CD14-positive monocyte (primary cell): Measurements from ENCODE around the gene ARHGAP9. TPM values are rescaled to one million over a fixed set of nuclear protein-coding genes. Genes with fewer than 3 reads are reported as not detected.
"Not testable (repeated sequence)": the region's sequence is repeated elsewhere in the genome, so short reads cannot be mapped to it uniquely, and the experiment has no call there.

Experiments
- DNase-seq, 3 donors: peaks; one replicate each; pipeline ENCODE4 v3.0.0-alpha.2; 2011 to 2022
- H2AFZ ChIP-seq: 2 replicates; pipeline ENCODE4 v1.6.0; 2012; ENCODE audit warnings: mild to moderate bottlenecking, low read depth, low read length, inconsistent platforms; ENCODE audit not compliant: insufficient read depth, poor library complexity, severe bottlenecking
- H3K27ac ChIP-seq, 2 donors: 1 replicate in 1 of 2; 2 replicates in 1 of 2; pipeline ENCODE4 v1.5.1; 2012 to 2013; ENCODE audit warnings: low read length in 2 of 2, control low read depth in 1 of 2, inconsistent platforms in 1 of 2, low read depth in 1 of 2, mild to moderate bottlenecking in 1 of 2
- H3K27me3 ChIP-seq, 2 donors: one replicate each; pipeline versions ENCODE4 v1.6.0 to v1.6.1; 2011 to 2013; ENCODE audit warnings: low read length in 2 of 2; ENCODE audit not compliant: control insufficient read depth in 2 of 2, insufficient read depth in 2 of 2
- H3K36me3 ChIP-seq, 2 donors: replicated peaks in 1 of 2; 1 replicate in 1 of 2; 2 replicates in 1 of 2; pipeline versions ENCODE4 v1.5.1 to v1.6.1; 2012 to 2013; ENCODE audit warnings: low read length in 2 of 2, control low read depth in 1 of 2, inconsistent platforms in 1 of 2, mild to moderate bottlenecking in 1 of 2; ENCODE audit not compliant: insufficient read depth in 2 of 2, control insufficient read depth in 1 of 2
- H3K4me1 ChIP-seq, 2 donors: 1 replicate in 1 of 2; 2 replicates in 1 of 2; pipeline versions ENCODE4 v1.5.1 to v1.6.1; 2012 to 2013; ENCODE audit warnings: low read length in 2 of 2, control low read depth in 1 of 2, inconsistent platforms in 1 of 2, mild to moderate bottlenecking in 1 of 2, moderate library complexity in 1 of 2; ENCODE audit not compliant: insufficient read depth in 2 of 2, control insufficient read depth in 1 of 2
- H3K4me2 ChIP-seq: replicated peaks from 2 replicates; pipeline ENCODE3; 2012; ENCODE audit warnings: low read length, moderate library complexity, mild to moderate bottlenecking; ENCODE audit not compliant: poor library complexity, severe bottlenecking; ENCODE audit errors: extremely low read depth
- H3K4me3 ChIP-seq, 3 experiments: fragments of 200-600 bp in 1 of 3; sonication (generic) in 1 of 3; replicated peaks in 1 of 3; 1 replicate in 2 of 3; 2 replicates in 1 of 3; pipeline ENCODE4 v1.5.1; 2011 to 2013; ENCODE audit warnings: low read length in 3 of 3, mild to moderate bottlenecking in 3 of 3, control low read depth in 2 of 3, low read depth in 2 of 3, inconsistent platforms in 1 of 3, moderate library complexity in 1 of 3
- H3K79me2 ChIP-seq: 2 replicates; pipeline ENCODE4 v1.6.0; 2012; ENCODE audit warnings: mild to moderate bottlenecking, control low read depth, inconsistent platforms, low read length, moderate library complexity; ENCODE audit not compliant: insufficient read depth
- H3K9ac ChIP-seq: 2 replicates; pipeline ENCODE4 v1.6.0; 2017; ENCODE audit warnings: low read length, mild to moderate bottlenecking; ENCODE audit not compliant: insufficient read depth, poor library complexity, severe bottlenecking
- H3K9me3 ChIP-seq, 2 donors: replicated peaks in 1 of 2; 1 replicate in 1 of 2; 2 replicates in 1 of 2; pipeline versions ENCODE4 v1.5.1 to v1.6.1; 2012 to 2013; ENCODE audit warnings: low read length in 2 of 2, control low read depth in 1 of 2; ENCODE audit not compliant: control insufficient read depth in 1 of 2, insufficient read depth in 1 of 2
- H4K20me1 ChIP-seq: 2 replicates; pipeline ENCODE4 v1.6.0; 2012; ENCODE audit warnings: mild to moderate bottlenecking, low read length, control low read depth, moderate library complexity; ENCODE audit not compliant: insufficient read depth
- H3K27ac Mint-ChIP-seq, 7 donors: one replicate each; pipeline ENCODE4 v1.8.0; 2020; ENCODE audit warnings: mild to moderate bottlenecking in 7 of 7, mixed read lengths in 7 of 7, moderate library complexity in 6 of 7, inconsistent platforms in 2 of 7
- H3K27me3 Mint-ChIP-seq, 3 donors: one replicate each; pipeline ENCODE4 v1.8.0; 2021 to 2022; ENCODE audit warnings: low read depth in 3 of 3, mild to moderate bottlenecking in 3 of 3, mixed read lengths in 3 of 3, moderate library complexity in 3 of 3, inconsistent platforms in 1 of 3
- H3K36me3 Mint-ChIP-seq, 2 donors: one replicate each; pipeline ENCODE4 v1.8.0; 2020; ENCODE audit warnings: mixed read lengths in 2 of 2, inconsistent platforms in 1 of 2, mild to moderate bottlenecking in 1 of 2
- H3K4me1 Mint-ChIP-seq: one replicate; pipeline ENCODE4 v1.8.0; 2020; ENCODE audit warnings: mild to moderate bottlenecking, mixed read lengths
- H3K4me3 Mint-ChIP-seq, 2 donors: one replicate each; pipeline ENCODE4 v1.8.0; 2020; ENCODE audit warnings: mild to moderate bottlenecking in 2 of 2, mixed read lengths in 2 of 2, moderate library complexity in 1 of 2
- H3K9me3 Mint-ChIP-seq, 7 donors: one replicate each; pipeline ENCODE4 v1.8.0; 2020 to 2022; ENCODE audit warnings: mixed read lengths in 7 of 7, mild to moderate bottlenecking in 6 of 7, moderate library complexity in 6 of 7, inconsistent platforms in 2 of 7
- CTCF ChIP-seq: fragments of 200-600 bp; IDR thresholded peaks from one replicate; pipeline ENCODE4 v1.8.0; 2022; ENCODE audit warnings: antibody characterized with exemption, mild to moderate bottlenecking
- WGBS: methylation state at CpG from one replicate; pipeline ENCODE4 v1.1.5; 2013; ENCODE audit warnings: missing lambda C conversion rate; ENCODE audit not compliant: insufficient coverage; 5-methylcytosine and 5-hydroxymethylcytosine counted together
- intact Hi-C, 2 donors: fragments of 100-400 bp; cut with micrococcal nuclease; formaldehyde crosslinking; loops; one replicate each; pipeline versions ENCODE4 v1.15.0 to v1.15.1; 2023
- polyA plus RNA-seq, 3 donors: library from polyadenylated mRNA; depleted of rRNA in 1 of 3; unstranded in 2 of 3; stranded (reverse) in 1 of 3; fragments of 300-500 nt in 2 of 3; fragments of >200 nt in 1 of 3; fragmentation: Illumina TruSeq in 2 of 3; gene quantifications; 1 replicate in 2 of 3; 2 replicates in 1 of 3; pipeline ENCODE4 v1.2.3, GENCODE V29; 2012 to 2021

The ARHGAP9 gene
- polyA plus RNA-seq, 3 donors, result 211 to 581 (median 213) TPM

- Histone ChIP-seq H3K79me2 (peaks cover 49% of the 10 kb centered on the region), H3K9me3 (no peaks in the 10 kb centered on the region), H3K27ac (peak overlapping the region; percentile 38 to 99), H3K9ac (peak overlapping the region; percentile 84), H2AFZ (peak overlapping the region; percentile 90), H4K20me1 (peaks cover 5% of the 10 kb centered on the region), H3K36me3 (peaks cover 0 to 6% of the 10 kb centered on the region in 2 donors), H3K4me2 (peak overlapping the region; percentile 81), H3K4me1 (peaks cover 15 to 21% of the 10 kb centered on the region in 2 donors), H3K4me3 (peak overlapping the region; percentile 44 to 82 (median 82)), H3K27me3 (no peaks in the 10 kb centered on the region)
- Mint-ChIP-seq H3K4me1 (peaks cover 23% of the 10 kb centered on the region), H3K27me3 (no peaks in the 10 kb centered on the region), H3K36me3 (peaks cover 8 to 16% of the 10 kb centered on the region in 2 donors), H3K9me3 (peaks cover 0 to 1% (median 0%) of the 10 kb centered on the region in 7 donors), H3K4me3 (peak overlapping the region; percentile 89 to 99), H3K27ac (peak overlapping the region; percentile 96 to 99 (median 98))
- 0% methylated on average over 2 of the region's 9 CpGs for WGBS
- DNase-seq, result no peak
- intact Hi-C loops, result no loop called here
- no peak for TF ChIP-seq CTCF
Measured at GRCh38 chr12:57429473-57430111, 50.1 kb downstream of the ARHGAP9 start.

GRCh38 chr12:57428965-57429364 lies 50.7 kb downstream of the ARHGAP9 start:
- DNase-seq, result no peak
- Mint-ChIP-seq H3K27ac (peak overlapping the region in 6 of 7 donors; percentile 60 to 98 (median 84)), H3K9me3 (peaks cover 0 to 1% (median 0%) of the 10 kb centered on the region in 7 donors), H3K4me1 (peaks cover 23% of the 10 kb centered on the region), H3K27me3 (no peaks in the 10 kb centered on the region), H3K4me3 (peak overlapping the region; percentile 26 to 89), H3K36me3 (peaks cover 11 to 22% of the 10 kb centered on the region in 2 donors)
- Histone ChIP-seq H3K27ac (peak overlapping the region in 1 of 2 donors; percentile 99), H3K9me3 (no peaks in the 10 kb centered on the region), H3K27me3 (no peaks in the 10 kb centered on the region), H3K9ac (no peak overlapping the region), H3K79me2 (peaks cover 55% of the 10 kb centered on the region), H3K36me3 (peaks cover 0 to 11% of the 10 kb centered on the region in 2 donors), H4K20me1 (peaks cover 5% of the 10 kb centered on the region), H2AFZ (no peak overlapping the region), H3K4me1 (peaks cover 15 to 21% of the 10 kb centered on the region in 2 donors), H3K4me3 (no peak overlapping the region), H3K4me2 (no peak overlapping the region)
- intact Hi-C loops, result no loop called here
- 86% methylated on average over 4 of the region's 6 CpGs for WGBS
- TF ChIP-seq CTCF, result no peak

GRCh38 chr12:57426948-57427347 lies 52.7 kb downstream of the ARHGAP9 start:
- H3K9me3 Mint-ChIP-seq, H3K4me3 ChIP-seq, H2AFZ ChIP-seq, H3K9me3 ChIP-seq, DNase-seq, H3K27me3 ChIP-seq, H3K4me3 Mint-ChIP-seq, intact Hi-C loops, H3K4me2 ChIP-seq, H3K27me3 Mint-ChIP-seq, H3K9ac ChIP-seq: not testable (repeated sequence)
- WGBS, result 100% methylated on average over 5 of the region's 10 CpGs
- peaks cover 15 to 21% of the 10 kb centered on the region in 2 donors for H3K4me1 ChIP-seq
- peak overlapping the region in 2 of 7 donors; percentile 42 for H3K27ac Mint-ChIP-seq
- peaks cover 23% of the 10 kb centered on the region for H3K4me1 Mint-ChIP-seq
- H4K20me1 ChIP-seq, result peaks cover 12% of the 10 kb centered on the region
- H3K36me3 Mint-ChIP-seq, result peaks cover 22 to 41% of the 10 kb centered on the region in 2 donors
- peaks cover 13 to 27% of the 10 kb centered on the region in 2 donors for H3K36me3 ChIP-seq
- H3K27ac ChIP-seq, result peak overlapping the region in 1 of 2 donors; percentile 37
- peaks cover 69% of the 10 kb centered on the region for H3K79me2 ChIP-seq
